Upper lobe of left lung (tissue), 6 donors: ENCODE measurements around the gene SUN1. TPM values are rescaled to one million over a fixed set of nuclear protein-coding genes. Genes with fewer than 3 reads are reported as not detected.

Experiments used
- ATAC-seq, 2 donors: fragments of 200-7000 bp; cut with Tn5 transposase; one replicate each; pipeline ENCODE4 v1.9.1; 2022; ENCODE audit warnings: mild to moderate bottlenecking in 2 of 2, moderate library complexity in 2 of 2; ENCODE audit not compliant: low FRiP score in 2 of 2
- DNase-seq, 2 donors: peaks; one replicate each; pipeline ENCODE4 v3.0.0-alpha.2; 2019 to 2020
- H3K27ac ChIP-seq, 4 donors: fragments of 200-600 bp; sonication (generic); one replicate each; pipeline ENCODE4 v1.5.1; 2016 to 2019
- H3K27me3 ChIP-seq, 4 donors: fragments of 200-600 bp; sonication (generic); one replicate each; pipeline ENCODE4 v1.5.1; 2017 to 2019
- H3K36me3 ChIP-seq, 4 donors: fragments of 200-600 bp; sonication (generic); one replicate each; pipeline ENCODE4 v1.5.1; 2016 to 2019
- H3K4me1 ChIP-seq, 4 donors: fragments of 200-600 bp; sonication (generic); one replicate each; pipeline ENCODE4 v1.5.1; 2018 to 2019
- H3K4me3 ChIP-seq, 4 donors: fragments of 200-600 bp; sonication (generic); one replicate each; pipeline ENCODE4 v1.5.1; 2017 to 2019; ENCODE audit warnings: mild to moderate bottlenecking in 2 of 4, moderate library complexity in 1 of 4
- H3K9me3 ChIP-seq, 4 donors: fragments of 200-600 bp; sonication (generic); one replicate each; pipeline ENCODE4 v1.5.1; 2018 to 2019
- EP300 ChIP-seq, 4 donors: sonication (generic); formaldehyde crosslinking; IDR thresholded peaks; one replicate each; pipeline ENCODE4 v1.5.1; 2017; ENCODE audit warnings: antibody characterized with exemption in 4 of 4, control low read depth in 2 of 4
- POLR2A ChIP-seq, 4 donors: fragments of 450-650 bp; IDR thresholded peaks; one replicate each; pipeline ENCODE4 v1.5.1; 2016 to 2017; ENCODE audit warnings: antibody characterized with exemption in 4 of 4, mild to moderate bottlenecking in 2 of 4
- POLR2AphosphoS5 ChIP-seq, 2 donors: sonication (generic); formaldehyde crosslinking; IDR thresholded peaks; one replicate each; pipeline ENCODE4 v1.5.1; 2017; ENCODE audit warnings: antibody characterized with exemption in 2 of 2
- WGBS, 2 donors: methylation state at CpG; one replicate each; pipeline ENCODE4 v1.1.5; 2017 to 2018; 5-methylcytosine and 5-hydroxymethylcytosine counted together
- total RNA-seq, 6 donors: library from RNA; depleted of rRNA in 4 of 6; stranded (reverse); fragments of >200 nt in 4 of 6; gene quantifications; one replicate each; pipeline versions ENCODE4 v1.1.0 to v1.2.1, GENCODE V29; 2016 to 2021
- TF ChIP-seq, protein P1 (sequence below), 6 experiments: fragments of 450-650 bp in 4 of 6; fragments of 200-600 bp in 2 of 6; sonication (generic) in 2 of 6; IDR thresholded peaks; one replicate each; pipeline ENCODE4 v1.5.1; 2016 to 2019; ENCODE audit warnings: antibody characterized with exemption in 6 of 6
- donor health status: DM: no; HTN: no; CAD: no; lungs with moderate emphysema.
- donor health status: DM: no; HTN: yes; CAD: no; lungs with severe emphysema.

SUN1 gene
- total RNA-seq, 6 donors from 2014 or later, result 107 to 196 (median 127) TPM

GRCh38 chr7:890868-891267, 58.6 kb downstream of the SUN1 start:
- Histone ChIP-seq H3K36me3 (peaks cover 41 to 90% (median 81%) of the 10 kb centered on the region in 4 donors), H3K27ac (no peak overlapping the region), H3K9me3 (no peaks in the 10 kb centered on the region), H3K27me3 (no peaks in the 10 kb centered on the region), H3K4me1 (peaks cover 0 to under 1% (median 0%) of the 10 kb centered on the region in 4 donors), H3K4me3 (no peak overlapping the region)
- 94 to 96% methylated on average over 15 of the region's 15 CpGs for WGBS, 2 donors
- DNase-seq, result peak in 1 of 2 donors; percentile 52
- TF ChIP-seq POLR2A (IDR thresholded peaks at IDR 0.05), result no peak
- no peak for TF ChIP-seq POLR2AphosphoS5 (IDR thresholded peaks at IDR 0.05)
- TF ChIP-seq, protein P1, sequence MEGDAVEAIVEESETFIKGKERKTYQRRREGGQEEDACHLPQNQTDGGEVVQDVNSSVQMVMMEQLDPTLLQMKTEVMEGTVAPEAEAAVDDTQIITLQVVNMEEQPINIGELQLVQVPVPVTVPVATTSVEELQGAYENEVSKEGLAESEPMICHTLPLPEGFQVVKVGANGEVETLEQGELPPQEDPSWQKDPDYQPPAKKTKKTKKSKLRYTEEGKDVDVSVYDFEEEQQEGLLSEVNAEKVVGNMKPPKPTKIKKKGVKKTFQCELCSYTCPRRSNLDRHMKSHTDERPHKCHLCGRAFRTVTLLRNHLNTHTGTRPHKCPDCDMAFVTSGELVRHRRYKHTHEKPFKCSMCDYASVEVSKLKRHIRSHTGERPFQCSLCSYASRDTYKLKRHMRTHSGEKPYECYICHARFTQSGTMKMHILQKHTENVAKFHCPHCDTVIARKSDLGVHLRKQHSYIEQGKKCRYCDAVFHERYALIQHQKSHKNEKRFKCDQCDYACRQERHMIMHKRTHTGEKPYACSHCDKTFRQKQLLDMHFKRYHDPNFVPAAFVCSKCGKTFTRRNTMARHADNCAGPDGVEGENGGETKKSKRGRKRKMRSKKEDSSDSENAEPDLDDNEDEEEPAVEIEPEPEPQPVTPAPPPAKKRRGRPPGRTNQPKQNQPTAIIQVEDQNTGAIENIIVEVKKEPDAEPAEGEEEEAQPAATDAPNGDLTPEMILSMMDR (IDR thresholded peaks at IDR 0.05), result no peak
- TF ChIP-seq EP300 (IDR thresholded peaks at IDR 0.05), result no peak
- no peak for ATAC-seq

DNA sequence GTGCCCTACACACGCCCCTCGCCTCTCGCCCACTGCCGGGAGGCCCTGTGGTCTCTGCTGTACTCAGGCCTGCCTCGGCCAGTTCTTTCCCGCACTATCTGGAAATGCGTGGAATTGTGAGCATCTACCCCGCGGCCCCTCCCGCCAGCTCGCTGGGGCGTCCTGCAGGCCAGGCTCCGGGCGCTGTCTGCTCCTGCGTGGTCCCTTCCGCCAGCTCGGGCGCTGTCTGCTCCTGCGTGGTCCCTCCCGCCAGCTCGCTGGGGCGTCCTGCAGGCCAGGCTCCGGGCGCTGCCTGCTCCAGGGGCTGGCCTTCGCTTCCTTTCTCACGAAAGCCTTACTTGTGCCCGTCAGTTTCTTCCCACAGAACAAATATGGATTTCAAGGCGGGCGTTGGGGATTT, 59.0 kb downstream of the SUN1 start:
- H3K36me3 ChIP-seq, result peaks cover 41 to 91% (median 83%) of the 10 kb centered on the region in 4 donors
- peak in 1 of 2 donors; percentile 73 for DNase-seq
- 95 to 98% methylated on average over 24 to 28 of the region's 29 CpGs for WGBS, 2 donors

DNA sequence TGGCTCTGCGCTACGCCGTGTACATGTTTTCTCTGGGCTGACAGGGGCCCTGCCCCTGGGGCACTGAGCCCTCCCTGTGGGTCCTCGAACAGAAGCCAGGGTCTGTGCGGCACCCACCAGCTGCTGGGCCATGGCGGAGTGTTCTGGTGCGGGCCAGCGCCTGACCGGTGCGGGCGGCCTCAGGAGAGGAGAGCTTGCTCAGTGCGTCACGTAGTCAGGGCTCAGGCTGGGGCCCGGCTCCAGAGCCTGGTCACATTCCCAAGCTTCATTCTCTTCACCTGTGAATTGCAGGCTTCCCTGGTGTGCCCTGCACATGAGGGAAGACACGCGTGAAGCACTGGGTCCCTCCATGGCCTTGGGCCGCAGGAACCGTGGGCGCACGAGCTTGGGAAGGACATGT, 59.5 kb downstream of the SUN1 start:
- TF ChIP-seq POLR2A (IDR thresholded peaks at IDR 0.05) (no peak), POLR2AphosphoS5 (IDR thresholded peaks at IDR 0.05) (no peak), EP300 (IDR thresholded peaks at IDR 0.05) (no peak)
- TF ChIP-seq, protein P1 (IDR thresholded peaks at IDR 0.05), result no peak
- ATAC-seq (no peak), DNase-seq (peak in 1 of 2 donors; percentile 76)
- H3K36me3 ChIP-seq, result peaks cover 41 to 91% (median 84%) of the 10 kb centered on the region in 4 donors
- no peaks in the 10 kb centered on the region for H3K27me3 ChIP-seq
- H3K9me3 ChIP-seq, result no peaks in the 10 kb centered on the region
- H3K27ac ChIP-seq, result no peak overlapping the region
- WGBS, 2 donors, result 95 to 96% methylated on average over 17 to 20 of the region's 20 CpGs
- no peaks in the 10 kb centered on the region for H3K4me1 ChIP-seq
- H3K4me3 ChIP-seq, result no peak overlapping the region

More for the DNA sequence above, 59.0 kb downstream of the SUN1 start:
- no peak overlapping the region for H3K27ac ChIP-seq
- H3K4me3 ChIP-seq, result no peak overlapping the region
- H3K27me3 ChIP-seq, result no peaks in the 10 kb centered on the region
- no peak for TF ChIP-seq POLR2A (IDR thresholded peaks at IDR 0.05)
- TF ChIP-seq, protein P1 (IDR thresholded peaks at IDR 0.05), result no peak
- TF ChIP-seq EP300 (IDR thresholded peaks at IDR 0.05), result no peak
- no peak for TF ChIP-seq POLR2AphosphoS5 (IDR thresholded peaks at IDR 0.05)
- ATAC-seq, result no peak
- no peaks in the 10 kb centered on the region for H3K9me3 ChIP-seq
- no peaks in the 10 kb centered on the region for H3K4me1 ChIP-seq

- no peak overlapping the region for H3K4me3 ChIP-seq
- ATAC-seq (no peak), DNase-seq (peak in 1 of 2 donors; percentile 68)
- peaks cover 36 to 90% (median 84%) of the 10 kb centered on the region in 4 donors for H3K36me3 ChIP-seq
- H3K9me3 ChIP-seq, result no peaks in the 10 kb centered on the region
- TF ChIP-seq EP300 (IDR thresholded peaks at IDR 0.05) (no peak), POLR2A (IDR thresholded peaks at IDR 0.05) (no peak), POLR2AphosphoS5 (IDR thresholded peaks at IDR 0.05) (no peak)
- TF ChIP-seq, protein P1 (IDR thresholded peaks at IDR 0.05), result no peak
- no peaks in the 10 kb centered on the region for H3K27me3 ChIP-seq
- H3K27ac ChIP-seq, result no peak overlapping the region
- WGBS, 2 donors, result 93 to 94% methylated on average over 48 of the region's 48 CpGs
- H3K4me1 ChIP-seq, result peaks cover under 1 to 7% (median 6%) of the 10 kb centered on the region in 4 donors
These were observed 60.6 kb downstream of the SUN1 start for GRCh38 chr7:892648-893593.
